Gastrocnemius medialis (tissue), 4 donors: ENCODE measurements around the gene WNK3.

Source experiments
- POLR2A ChIP-seq, 2 donors: fragments of 450-650 bp; IDR thresholded peaks; one replicate each; pipeline ENCODE4 v1.6.1; 2017; ENCODE audit warnings: antibody characterized with exemption in 2 of 2, mild to moderate bottlenecking in 2 of 2, moderate library complexity in 2 of 2
- TF ChIP-seq, protein P1 (sequence below), 5 experiments: fragments of 450-650 bp in 3 of 5; fragments of 200-600 bp in 2 of 5; sonication (generic) in 2 of 5; IDR thresholded peaks in 4 of 5; conservative IDR thresholded peaks in 1 of 5; 1 replicate in 4 of 5; 2 replicates in 1 of 5; pipeline ENCODE4 v1.5.1; 2016 to 2019; ENCODE audit warnings: antibody characterized with exemption in 5 of 5, mild to moderate bottlenecking in 3 of 5, moderate library complexity in 3 of 5

DNA sequence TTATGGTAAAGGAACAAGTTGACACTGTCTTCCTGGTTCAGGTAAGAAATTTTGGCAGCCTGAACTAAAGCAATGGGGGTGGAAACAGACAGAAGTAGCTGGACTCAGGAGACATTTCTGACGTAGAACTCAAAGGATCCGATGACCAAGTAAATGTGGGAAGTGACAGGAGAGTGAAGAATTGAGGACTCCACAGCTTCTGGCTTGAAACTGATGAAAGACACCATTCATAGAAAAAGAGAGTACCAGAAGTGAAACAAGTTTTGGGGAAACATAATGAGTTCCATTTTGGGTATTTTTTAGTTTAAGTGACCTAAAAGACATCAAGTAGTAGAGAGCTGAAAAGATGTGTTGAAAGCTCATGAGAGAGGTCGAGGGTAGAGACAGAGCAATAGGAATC lies 180.5 kb downstream of the WNK3 start:
- no peak for TF ChIP-seq POLR2A (IDR thresholded peaks at IDR 0.05)
- TF ChIP-seq, protein P1, sequence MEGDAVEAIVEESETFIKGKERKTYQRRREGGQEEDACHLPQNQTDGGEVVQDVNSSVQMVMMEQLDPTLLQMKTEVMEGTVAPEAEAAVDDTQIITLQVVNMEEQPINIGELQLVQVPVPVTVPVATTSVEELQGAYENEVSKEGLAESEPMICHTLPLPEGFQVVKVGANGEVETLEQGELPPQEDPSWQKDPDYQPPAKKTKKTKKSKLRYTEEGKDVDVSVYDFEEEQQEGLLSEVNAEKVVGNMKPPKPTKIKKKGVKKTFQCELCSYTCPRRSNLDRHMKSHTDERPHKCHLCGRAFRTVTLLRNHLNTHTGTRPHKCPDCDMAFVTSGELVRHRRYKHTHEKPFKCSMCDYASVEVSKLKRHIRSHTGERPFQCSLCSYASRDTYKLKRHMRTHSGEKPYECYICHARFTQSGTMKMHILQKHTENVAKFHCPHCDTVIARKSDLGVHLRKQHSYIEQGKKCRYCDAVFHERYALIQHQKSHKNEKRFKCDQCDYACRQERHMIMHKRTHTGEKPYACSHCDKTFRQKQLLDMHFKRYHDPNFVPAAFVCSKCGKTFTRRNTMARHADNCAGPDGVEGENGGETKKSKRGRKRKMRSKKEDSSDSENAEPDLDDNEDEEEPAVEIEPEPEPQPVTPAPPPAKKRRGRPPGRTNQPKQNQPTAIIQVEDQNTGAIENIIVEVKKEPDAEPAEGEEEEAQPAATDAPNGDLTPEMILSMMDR (IDR thresholded peaks at IDR 0.05 in 4 of 5, conservative IDR thresholded peaks at IDR 0.05 in 1 of 5), result no peak
